CD4-positive, alpha-beta T cell treated with Interleukin-6 for 4 hours (primary cell): ENCODE results near the gene GPBP1L1.
"Not testable (repeated sequence)": the region's sequence is repeated elsewhere in the genome, so short reads cannot be mapped to it uniquely, and the experiment has no call there.

Experiments
- DNase-seq: peaks from one replicate; pipeline ENCODE4 v3.0.0-alpha.2; 2020; ENCODE audit warnings: mixed read lengths

The GPBP1L1 gene, protein sequence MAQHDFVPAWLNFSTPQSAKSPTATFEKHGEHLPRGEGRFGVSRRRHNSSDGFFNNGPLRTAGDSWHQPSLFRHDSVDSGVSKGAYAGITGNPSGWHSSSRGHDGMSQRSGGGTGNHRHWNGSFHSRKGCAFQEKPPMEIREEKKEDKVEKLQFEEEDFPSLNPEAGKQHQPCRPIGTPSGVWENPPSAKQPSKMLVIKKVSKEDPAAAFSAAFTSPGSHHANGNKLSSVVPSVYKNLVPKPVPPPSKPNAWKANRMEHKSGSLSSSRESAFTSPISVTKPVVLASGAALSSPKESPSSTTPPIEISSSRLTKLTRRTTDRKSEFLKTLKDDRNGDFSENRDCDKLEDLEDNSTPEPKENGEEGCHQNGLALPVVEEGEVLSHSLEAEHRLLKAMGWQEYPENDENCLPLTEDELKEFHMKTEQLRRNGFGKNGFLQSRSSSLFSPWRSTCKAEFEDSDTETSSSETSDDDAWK

DNA sequence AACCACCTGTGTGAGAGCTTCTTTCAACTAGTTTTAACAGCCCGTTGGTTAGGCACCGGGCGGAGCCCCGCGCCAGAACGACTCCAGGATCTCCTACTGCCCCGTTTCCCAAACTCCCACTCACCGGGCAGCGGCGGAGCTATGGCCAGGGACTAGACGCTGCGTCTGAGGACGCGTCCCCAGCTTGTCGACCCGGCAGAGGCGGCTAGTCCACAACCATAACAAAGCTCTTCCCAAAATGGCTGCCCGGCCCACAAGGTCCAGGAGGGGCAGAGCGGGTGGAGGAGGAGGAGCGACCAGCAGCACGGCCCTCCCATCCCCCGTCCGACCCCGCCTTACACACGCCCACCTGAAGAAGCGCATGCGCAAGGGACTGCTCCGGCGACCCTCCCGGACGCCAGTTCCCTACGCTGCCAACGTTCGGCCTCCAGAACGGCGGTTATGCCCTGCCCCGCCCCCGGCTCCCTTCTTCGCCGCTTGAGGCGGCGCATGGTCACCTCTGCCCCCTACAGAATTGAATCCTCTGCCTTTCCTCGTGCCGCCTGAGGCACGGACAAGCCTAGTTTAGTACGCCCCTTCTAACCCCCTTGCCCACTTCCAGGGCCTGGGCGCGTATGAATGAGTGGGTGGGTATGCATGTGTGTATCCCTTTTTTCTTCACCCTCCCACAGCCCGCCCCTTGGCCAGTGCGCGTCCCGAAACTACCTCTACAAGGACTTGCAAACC is at the start of gene GPBP1L1:
TSS of gene GPBP1L1 (minus strand) at position 246 of the 726 bp plus-strand sequence. CDS start 27,446 bp downstream, outside the sequence.
- DNase-seq = peak; percentile 96

DNA sequence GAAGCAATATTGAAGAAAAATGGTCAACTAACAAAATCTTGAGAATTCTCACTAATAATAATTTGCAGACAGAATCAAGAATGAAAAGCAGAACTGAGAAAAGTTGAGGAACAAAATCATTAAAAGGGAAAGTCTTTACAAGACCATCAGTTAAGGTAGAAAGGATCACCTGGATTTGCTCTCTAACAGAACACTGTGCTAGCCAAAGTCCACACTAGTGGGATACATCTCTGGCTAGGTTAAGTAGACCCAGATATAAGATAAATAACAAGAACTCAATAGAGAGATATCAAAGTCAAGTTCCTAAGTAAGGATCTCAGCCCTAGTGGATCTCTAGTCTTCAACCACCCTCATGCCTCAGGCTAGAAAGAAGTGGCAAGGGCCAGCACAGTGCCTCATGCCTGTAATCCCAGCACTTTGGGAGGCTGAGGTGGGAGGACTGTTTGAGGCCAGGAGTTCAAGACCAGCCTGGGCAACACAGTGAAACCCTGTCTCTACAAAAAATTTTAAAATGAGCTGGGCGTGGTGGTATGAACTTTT is 44.5 kb upstream of the GPBP1L1 start:
- DNase-seq = no peak

DNA sequence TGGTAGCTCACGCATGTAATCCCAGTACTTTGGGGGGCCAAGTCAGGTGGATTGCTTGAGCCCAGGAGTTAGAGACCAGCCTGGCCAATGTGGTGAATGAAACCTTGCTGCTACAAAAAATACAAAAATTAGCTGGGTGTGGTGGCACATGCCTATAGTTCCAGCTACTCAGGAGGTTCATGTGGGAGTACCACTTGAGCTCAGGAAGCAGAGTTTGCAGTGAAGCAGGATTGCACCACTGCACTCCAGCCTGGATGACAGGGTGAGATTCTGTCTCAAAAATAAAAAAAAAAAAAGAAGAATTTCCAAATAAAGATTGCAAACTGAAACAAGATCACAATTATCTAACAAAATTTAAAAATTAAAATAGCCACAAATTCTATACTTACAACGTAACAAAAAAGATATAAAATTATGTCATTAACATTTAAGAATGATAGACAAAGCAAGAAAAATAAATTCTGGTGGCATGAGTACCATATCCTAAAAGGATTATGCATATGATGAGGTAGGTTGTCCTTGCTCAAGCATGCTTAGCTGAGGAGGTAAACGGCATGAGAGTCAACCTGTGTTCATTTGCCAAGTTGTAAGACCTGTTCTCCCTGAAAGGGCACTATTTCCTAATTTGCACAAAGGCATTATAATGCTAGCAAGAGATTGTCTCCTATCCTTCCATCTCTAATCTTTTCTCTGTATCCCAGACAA is 43.9 kb upstream of the GPBP1L1 start:
- DNase-seq = no peak

DNA sequence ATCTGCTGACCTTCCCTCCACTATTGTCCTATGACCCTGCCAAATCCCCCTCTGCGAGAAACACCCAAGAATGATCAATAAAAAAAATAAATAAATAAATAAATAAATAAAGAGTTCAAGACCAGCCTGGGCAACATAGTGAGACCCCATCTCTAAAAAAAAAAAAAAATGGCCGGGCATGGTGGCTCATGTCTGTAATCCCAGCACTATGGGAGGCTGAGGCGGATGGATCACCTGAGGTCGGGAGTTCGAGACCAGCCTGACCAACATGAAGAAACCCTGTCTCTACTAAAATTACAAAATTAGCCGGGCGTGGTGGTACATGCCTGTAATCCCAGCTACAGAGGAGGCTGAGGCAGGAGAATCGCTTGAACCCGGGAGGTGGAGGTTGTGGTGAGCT is 39.7 kb upstream of the GPBP1L1 start:
- DNase-seq = not testable (repeated sequence)

DNA sequence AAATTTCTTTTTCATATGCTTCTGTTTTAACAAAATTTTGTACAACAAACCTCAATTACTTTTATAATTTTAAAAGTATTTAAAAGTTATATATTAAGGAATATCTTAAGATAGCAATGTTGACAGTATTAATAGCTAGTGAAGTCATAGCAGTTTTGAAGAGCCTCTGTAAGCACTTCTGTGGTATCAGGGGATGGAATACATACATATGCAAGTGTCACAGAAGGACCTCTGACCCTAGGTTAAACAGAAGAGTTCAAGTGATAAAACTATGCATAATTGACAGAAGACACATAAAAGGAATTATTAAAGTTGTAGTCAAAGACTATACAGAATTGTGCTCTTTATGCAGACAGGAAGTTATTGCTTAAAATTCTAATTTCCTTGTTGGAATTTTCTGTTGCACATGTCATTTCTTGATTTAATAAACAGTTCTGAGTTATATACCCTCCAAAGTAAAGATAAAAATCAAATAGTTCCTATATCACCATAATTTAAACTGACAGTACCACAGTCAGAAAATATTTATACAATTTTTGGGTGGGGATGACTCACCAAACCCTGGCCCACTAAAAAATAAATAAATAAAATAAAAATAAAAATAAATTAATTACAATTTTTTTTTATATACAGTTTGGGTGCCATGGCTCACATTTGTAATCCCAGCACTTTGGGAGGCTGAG is 37.1 kb upstream of the GPBP1L1 start:
- no peak for DNase-seq

DNA sequence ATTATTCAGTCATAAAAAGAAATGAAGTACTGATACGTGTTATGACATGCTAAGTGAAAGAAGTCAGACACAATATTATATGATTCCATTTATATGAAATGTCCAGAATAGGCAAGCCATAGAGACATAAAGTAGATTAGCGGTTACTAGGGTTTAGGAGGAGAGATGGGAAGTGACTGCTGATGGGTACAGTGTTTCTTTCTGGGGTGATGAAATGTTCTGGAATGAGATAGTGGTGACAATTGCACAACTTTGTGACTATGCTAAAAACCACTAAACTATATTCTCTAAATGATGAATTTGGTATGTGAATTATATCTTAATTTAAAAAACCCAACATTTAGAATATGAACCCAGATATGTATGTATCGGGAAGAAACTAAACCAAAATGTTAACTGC is 36.5 kb upstream of the GPBP1L1 start:
- no peak for DNase-seq

DNA sequence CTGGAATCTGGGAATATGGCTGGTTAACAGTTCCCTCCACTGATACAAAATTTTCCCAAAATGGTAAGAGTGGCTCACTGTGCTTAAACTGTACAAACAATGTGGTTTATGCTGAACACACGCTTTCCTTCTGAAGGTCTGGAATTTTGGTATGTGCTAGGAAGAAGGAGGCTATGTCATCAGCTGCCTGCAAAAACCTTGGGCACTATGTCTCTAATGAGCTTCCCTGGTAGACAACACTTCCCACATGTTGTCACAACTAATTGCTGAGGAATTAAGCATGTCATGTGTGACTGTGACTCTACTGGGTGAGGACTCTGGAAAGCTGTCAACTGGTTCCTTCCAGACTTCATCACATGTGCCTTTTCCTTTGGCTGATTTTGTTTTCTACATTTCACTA is 34.9 kb upstream of the GPBP1L1 start:
- DNase-seq = no peak

DNA sequence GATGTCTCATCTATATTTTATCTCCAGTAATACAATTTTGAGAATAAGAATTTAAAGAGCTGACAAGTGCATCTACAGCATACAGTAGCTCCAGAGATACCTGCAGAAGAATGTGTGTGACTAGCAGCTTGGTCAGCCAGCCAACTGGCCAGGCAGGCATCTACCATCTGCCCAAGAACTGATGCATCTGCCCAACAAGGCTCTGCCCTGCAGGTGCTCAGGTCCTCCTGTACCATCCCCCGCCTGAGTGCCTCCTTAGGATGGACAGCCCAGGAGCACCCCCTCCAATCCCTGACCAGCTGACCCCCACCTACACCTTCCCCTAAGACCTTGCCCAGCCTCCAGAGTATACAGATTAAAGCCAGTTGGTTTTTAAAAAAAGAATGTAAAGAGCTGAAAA is 32.0 kb upstream of the GPBP1L1 start:
- no peak for DNase-seq

DNA sequence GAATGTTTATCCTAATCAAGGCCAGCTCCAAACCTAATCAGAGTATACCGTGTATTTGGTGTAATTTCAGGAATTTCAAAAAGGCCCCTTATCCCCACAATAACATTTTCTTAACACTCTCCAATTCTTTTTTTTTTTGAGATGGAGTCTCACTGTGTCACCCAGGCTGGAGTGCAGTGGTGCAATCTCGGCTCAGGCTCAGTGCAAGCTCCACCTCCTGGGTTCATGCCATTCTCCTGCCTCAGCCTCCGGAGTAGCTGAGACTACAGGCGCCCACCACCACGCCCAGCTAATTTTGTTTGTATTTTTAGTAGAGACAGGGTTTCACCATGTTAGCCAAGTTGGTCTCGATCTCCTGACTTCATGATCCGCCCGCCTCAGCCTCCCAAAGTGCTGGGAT is 31.1 kb upstream of the GPBP1L1 start:
- not testable (repeated sequence) for DNase-seq

DNA sequence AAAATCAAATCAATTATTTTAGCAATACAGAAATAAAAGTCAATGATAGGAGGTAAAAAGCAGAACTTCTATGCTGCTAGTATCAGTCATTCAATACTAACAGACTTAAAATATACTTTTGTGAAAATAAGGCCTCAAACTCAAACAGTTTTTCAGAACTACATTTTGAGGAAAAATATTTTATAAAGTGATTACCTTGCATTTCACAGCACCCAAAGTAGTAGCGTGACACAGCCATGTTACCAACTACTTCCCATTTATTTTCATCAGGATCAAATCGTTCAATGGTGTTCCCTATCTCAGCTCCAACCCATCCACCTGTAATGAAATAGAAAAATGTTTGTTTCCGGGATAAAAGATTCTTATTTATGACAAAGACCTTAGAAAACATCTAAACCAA is 30.4 kb upstream of the GPBP1L1 start:
- no peak for DNase-seq

DNA sequence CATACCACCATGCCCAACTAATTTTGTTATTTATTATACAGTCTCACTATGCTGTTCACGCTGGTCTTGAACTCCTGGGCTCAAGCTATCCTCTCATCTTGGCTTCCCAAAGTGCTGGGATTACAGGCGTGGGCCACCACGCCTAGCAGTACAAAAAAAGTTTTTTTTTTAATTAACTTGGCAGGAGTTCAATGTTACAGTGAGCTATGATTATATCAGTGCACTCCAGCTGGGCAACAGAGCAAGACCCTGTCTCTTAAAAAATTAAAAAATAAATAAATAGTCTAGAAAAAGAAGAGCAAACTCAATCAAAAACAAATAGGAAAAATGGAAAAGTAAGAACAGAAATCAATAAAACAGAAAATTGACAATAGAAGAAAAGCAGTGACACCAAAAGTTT is 27.4 kb upstream of the GPBP1L1 start:
- no peak for DNase-seq

DNA sequence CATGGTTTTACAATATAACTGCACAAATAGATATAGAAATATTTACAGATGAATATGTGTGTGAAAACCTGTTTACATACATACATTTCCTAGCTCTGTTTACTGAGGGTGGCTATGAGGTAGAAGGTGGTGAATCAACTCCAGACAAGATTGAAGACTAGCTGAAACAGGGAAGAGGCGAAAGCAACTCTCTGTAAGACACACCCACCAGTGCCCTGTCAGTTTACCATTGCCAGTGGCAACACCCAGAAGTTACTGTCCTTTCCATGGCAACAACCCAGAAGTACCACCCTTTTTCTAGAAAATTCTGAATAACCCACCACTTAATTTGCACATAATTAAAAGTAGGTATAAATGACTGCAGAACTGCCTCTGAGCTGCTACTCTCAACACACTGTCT is 18.3 kb upstream of the GPBP1L1 start:
- DNase-seq = no peak

DNA sequence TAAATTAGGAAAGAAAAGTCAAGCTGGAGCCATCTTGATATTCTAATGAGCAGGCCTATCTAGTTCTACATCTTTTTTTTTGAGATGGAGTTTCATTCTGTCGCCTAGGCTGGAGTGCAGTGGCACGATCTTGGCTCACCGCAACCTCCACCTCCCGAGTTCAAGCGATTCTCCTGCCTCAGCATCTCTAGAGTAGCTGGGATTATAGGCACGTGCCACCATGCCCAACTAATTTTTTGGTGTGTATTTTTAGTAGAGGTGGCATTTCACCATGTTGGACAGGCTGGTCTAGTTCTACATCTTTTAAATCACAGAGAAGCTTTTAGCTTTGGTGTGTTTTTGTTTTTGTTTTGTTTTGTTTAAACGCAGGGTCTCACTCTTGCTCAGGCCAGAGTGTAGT is 8.5 kb upstream of the GPBP1L1 start:
- DNase-seq = no peak

DNA sequence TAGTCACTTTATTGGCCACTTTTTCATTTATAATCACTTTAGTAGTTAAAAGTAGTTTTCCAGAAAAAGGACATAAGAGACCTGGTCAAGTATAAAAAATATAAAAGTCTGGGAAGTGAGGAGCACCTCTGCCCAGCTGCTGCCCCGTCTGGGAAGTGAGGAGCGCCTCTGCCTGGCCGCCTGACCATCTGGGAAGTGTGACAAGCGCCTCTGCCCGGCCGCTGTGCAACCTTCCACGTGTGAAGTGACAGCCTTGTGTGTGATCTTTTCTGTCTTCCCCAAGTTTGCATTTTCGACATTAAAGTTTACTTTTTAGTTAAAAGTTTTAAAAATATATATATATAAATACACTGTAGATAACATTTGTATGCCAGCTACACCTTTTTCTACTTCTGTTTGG is 7.5 kb upstream of the GPBP1L1 start:
- DNase-seq = not testable (repeated sequence)

DNA sequence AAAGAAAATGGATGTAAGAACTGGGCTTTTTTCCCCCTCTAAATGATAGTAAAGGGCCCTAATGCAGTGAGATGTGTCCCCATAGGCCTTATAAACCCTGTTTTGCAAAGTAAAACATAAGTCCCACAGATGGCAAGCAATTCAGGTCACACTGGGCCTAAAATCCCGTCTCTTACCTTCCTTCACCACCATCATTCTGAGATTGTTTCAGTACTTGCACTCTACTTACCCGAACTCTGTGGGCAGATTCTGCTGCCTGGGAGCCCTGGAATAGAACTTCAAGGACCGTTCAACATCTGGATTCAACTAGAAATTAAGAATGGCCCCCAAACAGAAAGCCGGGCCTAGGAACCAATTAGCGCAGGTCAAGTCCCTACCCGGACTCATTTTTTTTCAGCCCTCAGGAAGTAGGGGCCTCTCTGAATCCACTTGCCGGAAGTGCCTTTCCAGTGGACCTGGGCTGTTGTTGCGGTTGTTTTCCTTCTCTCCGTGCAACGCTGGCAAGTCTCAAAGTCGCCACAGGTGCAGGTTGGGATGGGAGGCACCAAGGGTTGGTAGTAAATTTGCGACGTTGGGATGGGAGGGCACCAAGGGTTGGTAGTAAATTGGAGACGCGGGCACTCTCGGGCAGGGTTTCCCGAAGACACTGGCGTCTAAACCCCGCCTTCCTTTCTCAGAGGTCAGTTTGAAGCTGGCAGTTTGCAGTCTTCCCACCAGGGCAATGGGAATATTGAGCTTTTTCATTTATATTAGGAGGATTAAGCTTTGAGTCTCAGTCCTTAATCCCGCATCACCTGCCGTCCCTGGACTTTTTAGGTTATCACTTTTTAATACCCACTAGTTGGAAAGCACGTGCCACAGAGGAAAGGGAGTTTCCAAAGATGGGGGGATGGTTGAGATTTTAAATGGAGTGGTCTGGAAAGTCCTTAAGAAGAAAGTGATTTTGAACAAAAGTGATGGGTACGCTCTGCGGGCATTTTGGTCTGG is 1.7 kb upstream of the GPBP1L1 start, which contains the start of gene TMEM69:
TSS of gene TMEM69 (plus strand) at position 428 of the 987 bp plus-strand sequence. CDS start 2,888 bp downstream, outside the sequence.
- DNase-seq = peak; percentile 78

DNA sequence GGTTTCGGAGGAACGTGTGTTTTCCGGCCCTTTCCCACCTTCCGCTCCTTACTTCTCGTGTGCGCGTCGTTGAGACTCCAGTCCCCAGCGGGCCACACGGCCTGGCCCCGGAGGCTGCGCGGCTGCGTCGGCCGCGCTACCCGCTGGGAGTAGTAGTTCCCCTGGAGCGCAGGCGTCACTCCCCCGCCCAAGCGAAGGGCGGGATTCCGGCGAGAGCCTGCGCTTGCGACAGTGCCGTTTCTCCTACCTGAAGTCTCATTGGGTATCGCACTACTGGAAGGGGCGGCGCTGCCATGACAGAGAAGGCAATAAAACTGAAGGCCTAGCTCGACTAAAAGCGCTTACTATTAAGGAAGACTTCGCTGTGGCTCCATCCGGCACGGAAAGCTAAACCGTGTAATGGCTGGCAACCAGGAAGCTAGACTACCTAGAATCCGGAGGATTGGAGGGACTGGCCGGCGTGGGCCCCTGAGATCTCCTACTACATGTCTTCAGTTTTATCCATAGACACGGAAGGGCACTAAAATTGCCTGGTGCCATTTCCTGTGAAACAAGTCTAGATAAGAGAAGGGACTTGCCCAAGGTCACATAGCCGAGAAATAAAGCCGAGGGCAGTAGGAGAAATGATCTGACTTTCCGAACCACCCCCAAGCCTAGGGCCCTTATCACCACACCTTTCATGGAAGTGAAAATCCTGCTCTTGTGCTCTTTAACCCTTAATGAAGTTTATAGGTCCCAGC is 851 bp upstream of the GPBP1L1 start:
- peak; percentile 97 for DNase-seq

DNA sequence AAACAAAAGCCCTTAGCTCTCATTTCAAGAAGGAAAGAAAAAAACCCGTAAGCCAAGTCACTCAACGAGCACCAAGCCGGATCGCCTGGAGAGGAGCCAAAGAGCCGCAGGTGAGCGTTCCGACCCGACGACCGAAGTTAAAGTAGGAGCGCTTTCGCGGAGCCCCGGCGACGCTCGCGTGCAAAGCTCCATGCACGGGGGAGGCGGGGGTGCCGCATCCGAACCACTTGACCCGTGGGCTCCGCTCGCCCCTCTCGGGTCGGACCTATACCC is 382 bp downstream of the GPBP1L1 start:
- peak; percentile 76 for DNase-seq

DNA sequence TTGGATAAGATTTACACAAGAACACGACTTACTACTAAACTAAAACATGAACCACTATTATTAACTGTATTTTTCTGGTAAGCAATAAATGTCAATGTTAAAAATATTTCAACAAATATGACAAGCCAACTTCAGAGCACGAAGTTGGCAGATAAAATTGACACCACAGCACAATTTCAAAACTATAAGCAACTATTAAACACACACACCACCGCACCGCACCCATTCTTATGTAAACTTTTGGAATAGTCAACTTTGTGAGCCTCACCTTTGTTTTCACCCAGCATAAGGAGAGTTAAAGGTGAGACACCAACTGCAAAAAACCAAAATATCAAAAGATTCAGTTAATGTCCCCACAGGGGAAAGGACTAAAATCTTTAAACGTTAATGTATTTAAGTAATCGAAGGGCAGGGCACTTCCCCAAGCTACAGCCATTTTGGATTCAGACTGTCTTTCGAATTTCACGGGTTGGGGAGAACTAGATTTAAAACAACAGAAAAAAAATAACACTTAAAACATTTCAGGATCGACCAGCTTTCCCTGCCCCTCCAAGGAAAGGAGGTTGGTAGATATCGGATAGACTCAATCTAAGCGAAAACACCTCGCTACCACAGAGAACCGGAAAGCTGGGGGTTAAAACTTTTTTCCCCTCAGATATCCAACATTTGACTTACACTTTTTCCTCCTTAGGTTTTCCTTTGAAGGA is 872 bp downstream of the GPBP1L1 start:
- DNase-seq = peak; percentile 3

DNA sequence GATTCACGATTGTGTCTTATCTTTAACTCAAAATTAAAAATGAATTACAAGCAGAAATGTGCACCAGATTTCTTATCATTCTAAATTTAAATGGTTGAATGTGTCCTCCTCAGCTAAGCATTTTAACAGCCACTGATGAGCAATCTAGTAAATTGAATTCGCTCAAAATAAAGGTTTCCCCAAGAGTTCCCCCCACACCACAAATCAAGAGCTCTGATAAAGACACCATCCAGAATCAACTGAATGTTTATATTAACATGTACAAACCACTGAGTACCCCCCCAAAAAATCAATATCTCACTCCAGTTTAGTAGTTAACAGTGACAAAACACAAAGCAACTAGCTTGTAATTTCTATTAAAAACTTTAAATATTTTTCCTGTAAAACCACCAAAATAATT is 1.9 kb downstream of the GPBP1L1 start:
- DNase-seq = no peak

DNA sequence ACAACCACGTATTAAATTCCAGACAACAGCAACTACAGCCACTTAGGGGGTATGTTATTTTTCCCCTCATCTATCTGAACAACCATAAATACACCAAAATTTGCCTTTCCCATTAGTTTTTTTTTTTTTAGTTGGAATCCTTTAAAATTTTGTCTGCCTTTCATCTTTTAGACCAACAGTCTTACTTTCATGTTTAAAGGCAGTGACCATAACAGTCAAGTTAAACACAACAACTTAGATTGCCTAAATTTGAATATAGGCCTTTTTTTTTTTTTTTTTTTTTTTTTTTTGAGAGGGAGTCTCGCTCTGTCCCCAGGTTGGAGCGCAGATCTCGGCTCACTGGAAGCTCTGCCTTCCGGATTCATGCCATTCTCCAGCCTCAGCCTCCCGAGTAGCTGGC is 3.4 kb downstream of the GPBP1L1 start:
- DNase-seq = no peak
